Fibroblast of lung (primary cell): Measurements from ENCODE around the gene MAST2. TPM values are rescaled to one million over a fixed set of nuclear protein-coding genes. Genes with fewer than 3 reads are reported as not detected.
A peak's percentile ranks its signal among the peaks of the same experiment; 100 is the strongest.
"Not testable (repeated sequence)": the region's sequence is repeated elsewhere in the genome, so short reads cannot be mapped to it uniquely, and the experiment has no call there.

ENCODE experiments used
- DNase-seq, 2 donors: peaks; one replicate each; pipeline versions ENCODE4 v3.0.0 to v3.0.0-alpha.2; 2010; ENCODE audit warnings: low read depth in 2 of 2
- H2AFZ ChIP-seq: 2 replicates; pipeline ENCODE4 v1.5.1; 2012; ENCODE audit warnings: low read length, control low read depth, inconsistent platforms
- H3K27ac ChIP-seq: 2 replicates; pipeline ENCODE4 v1.5.1; 2011; ENCODE audit warnings: low read length, control low read depth; ENCODE audit not compliant: insufficient read depth
- H3K27me3 ChIP-seq: 2 replicates; pipeline ENCODE4 v1.5.1; 2011; ENCODE audit warnings: mild to moderate bottlenecking, low read length; ENCODE audit not compliant: control insufficient read depth, insufficient read depth
- H3K36me3 ChIP-seq: 2 replicates; pipeline ENCODE4 v1.5.1; 2011; ENCODE audit warnings: low read length; ENCODE audit not compliant: control insufficient read depth, insufficient read depth
- H3K4me1 ChIP-seq: 2 replicates; pipeline ENCODE4 v1.5.1; 2011; ENCODE audit warnings: low read length; ENCODE audit not compliant: control insufficient read depth, insufficient read depth; ENCODE audit errors: extremely low read depth
- H3K4me2 ChIP-seq: 2 replicates; pipeline ENCODE4 v1.5.1; 2011; ENCODE audit warnings: low read length, control low read depth; ENCODE audit not compliant: insufficient read depth; ENCODE audit errors: extremely low read depth
- H3K4me3 ChIP-seq, 4 experiments: fragments of 200-600 bp in 1 of 4; sonication (generic) in 1 of 4; replicated peaks in 1 of 4; 2 replicates each; pipeline ENCODE4 v1.5.1; 2011 to 2016; ENCODE audit warnings: low read length in 4 of 4, low read depth in 3 of 4, mild to moderate bottlenecking in 3 of 4, control low read depth in 2 of 4, inconsistent platforms in 1 of 4, mixed read lengths in 1 of 4; ENCODE audit not compliant: insufficient read depth in 1 of 4; ENCODE audit errors: control extremely low read depth in 1 of 4
- H3K79me2 ChIP-seq: 2 replicates; pipeline ENCODE4 v1.5.1; 2012; ENCODE audit warnings: mild to moderate bottlenecking, low read length, inconsistent platforms; ENCODE audit not compliant: control insufficient read depth, insufficient read depth
- H3K9ac ChIP-seq: 2 replicates; pipeline ENCODE4 v1.5.1; 2011; ENCODE audit warnings: mild to moderate bottlenecking, low read length, control low read depth; ENCODE audit not compliant: insufficient read depth
- H3K9me3 ChIP-seq: 2 replicates; pipeline ENCODE4 v1.5.1; 2012; ENCODE audit warnings: low read depth, low read length; ENCODE audit not compliant: control insufficient read depth, insufficient read depth
- H4K20me1 ChIP-seq: 2 replicates; pipeline ENCODE4 v1.5.1; 2011; ENCODE audit warnings: low read length; ENCODE audit not compliant: control insufficient read depth, insufficient read depth; ENCODE audit errors: extremely low read depth
- EZH2 ChIP-seq: IDR thresholded peaks from 2 replicates; pipeline ENCODE4 v1.5.1; 2012; ENCODE audit warnings: low read length, control low read depth, mild to moderate bottlenecking; ENCODE audit errors: missing control alignments
- polyA plus RNA-seq, 2 donors: library from polyadenylated mRNA; depleted of rRNA in 1 of 2; stranded (reverse) in 1 of 2; unstranded in 1 of 2; fragments of >200 nt; gene quantifications; 2 replicates each; pipeline ENCODE4 v1.2.1, GENCODE V29; 2011 to 2012; ENCODE audit warnings: missing spikeins in 1 of 2
- total RNA-seq: library from RNA; depleted of rRNA; stranded (reverse); fragments of >200 nt; gene quantifications from 2 replicates; pipeline ENCODE4 v1.2.1, GENCODE V29; 2014
- TF ChIP-seq, protein P1 (sequence below), 2 donors: IDR thresholded peaks in 1 of 2; conservative IDR thresholded peaks in 1 of 2; 1 replicate in 1 of 2; 2 replicates in 1 of 2; pipeline ENCODE4 v1.5.1; 2011 to 2012; ENCODE audit warnings: low read length in 2 of 2, control low read depth in 1 of 2, inconsistent platforms in 1 of 2, low read depth in 1 of 2, mild to moderate bottlenecking in 1 of 2

The MAST2 gene
- total and polyA plus RNA-seq, 2 donors (not counting 1 experiment from before 2014, with no cell fraction given), result 17.5 to 24.9 TPM

DNA sequence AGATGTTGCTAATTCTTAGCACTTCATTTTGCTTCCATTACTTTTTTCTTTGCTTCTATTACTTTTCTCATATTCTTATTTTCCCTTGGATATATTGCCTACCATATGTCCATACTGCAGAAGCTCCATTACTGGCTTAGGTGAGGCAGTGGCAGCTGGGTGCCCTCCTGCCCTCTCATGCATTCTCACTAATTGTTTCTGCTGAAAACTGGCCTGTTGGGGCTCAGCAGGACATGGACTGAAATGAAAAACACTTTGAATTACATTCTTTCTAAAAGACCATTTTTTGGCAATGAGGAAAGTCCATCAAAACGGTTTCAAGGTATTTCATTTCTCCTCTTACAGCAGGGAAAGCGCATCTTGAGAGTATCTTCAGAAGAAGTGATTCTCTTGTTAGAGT lies 122.9 kb downstream of the MAST2 start:
- Histone ChIP-seq H3K36me3 (no peaks in the 10 kb centered on the region), H3K4me2 (no peak overlapping the region), H3K4me1 (peaks cover 8% of the 10 kb centered on the region), H3K79me2 (no peaks in the 10 kb centered on the region), H3K4me3 (no peak overlapping the region), H2AFZ (no peak overlapping the region), H3K9ac (no peak overlapping the region), H3K9me3 (no peaks in the 10 kb centered on the region), H3K27ac (no peak overlapping the region), H3K27me3 (no peaks in the 10 kb centered on the region), H4K20me1 (no peaks in the 10 kb centered on the region)
- TF ChIP-seq, protein P1, sequence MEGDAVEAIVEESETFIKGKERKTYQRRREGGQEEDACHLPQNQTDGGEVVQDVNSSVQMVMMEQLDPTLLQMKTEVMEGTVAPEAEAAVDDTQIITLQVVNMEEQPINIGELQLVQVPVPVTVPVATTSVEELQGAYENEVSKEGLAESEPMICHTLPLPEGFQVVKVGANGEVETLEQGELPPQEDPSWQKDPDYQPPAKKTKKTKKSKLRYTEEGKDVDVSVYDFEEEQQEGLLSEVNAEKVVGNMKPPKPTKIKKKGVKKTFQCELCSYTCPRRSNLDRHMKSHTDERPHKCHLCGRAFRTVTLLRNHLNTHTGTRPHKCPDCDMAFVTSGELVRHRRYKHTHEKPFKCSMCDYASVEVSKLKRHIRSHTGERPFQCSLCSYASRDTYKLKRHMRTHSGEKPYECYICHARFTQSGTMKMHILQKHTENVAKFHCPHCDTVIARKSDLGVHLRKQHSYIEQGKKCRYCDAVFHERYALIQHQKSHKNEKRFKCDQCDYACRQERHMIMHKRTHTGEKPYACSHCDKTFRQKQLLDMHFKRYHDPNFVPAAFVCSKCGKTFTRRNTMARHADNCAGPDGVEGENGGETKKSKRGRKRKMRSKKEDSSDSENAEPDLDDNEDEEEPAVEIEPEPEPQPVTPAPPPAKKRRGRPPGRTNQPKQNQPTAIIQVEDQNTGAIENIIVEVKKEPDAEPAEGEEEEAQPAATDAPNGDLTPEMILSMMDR (conservative IDR thresholded peaks at IDR 0.05 in 1 of 2, IDR thresholded peaks at IDR 0.05 in 1 of 2; ENCODE audit: low read depth in 1 of 2, low read length in 2 of 2), result no peak
- TF ChIP-seq EZH2, result no peak
- DNase-seq, result no peak

DNA sequence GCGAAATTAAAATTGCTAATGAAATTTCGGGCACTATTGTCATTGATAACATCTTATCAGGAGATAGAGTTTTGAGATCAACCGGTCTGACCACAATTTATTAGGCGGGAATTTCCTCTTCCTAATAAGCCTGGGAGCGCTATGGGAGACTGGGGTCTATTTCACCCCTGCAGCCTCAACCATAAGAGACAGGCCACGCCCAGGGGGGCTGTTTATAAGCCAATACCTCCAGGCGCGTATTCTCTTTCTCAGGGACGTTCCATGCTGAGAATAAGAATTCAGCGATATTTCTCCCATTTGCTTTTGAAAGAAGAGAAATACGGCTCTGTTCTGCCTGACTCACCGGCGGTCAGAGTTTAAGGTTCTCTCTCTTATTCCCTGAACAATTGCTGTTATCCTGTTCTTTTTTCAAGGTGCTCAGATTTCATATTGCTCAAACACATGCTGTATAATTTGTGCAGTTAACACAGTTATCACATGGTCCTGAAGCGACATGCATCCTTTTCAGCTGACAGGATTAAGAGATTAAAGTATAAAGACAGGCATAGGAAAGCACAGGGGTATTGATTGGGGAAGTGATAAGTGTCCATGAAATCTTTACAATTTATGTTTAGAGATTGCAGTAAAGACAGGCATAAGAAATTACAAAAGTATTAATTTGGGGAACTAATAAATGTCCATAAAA lies 124.0 kb downstream of the MAST2 start:
- DNase-seq, result not testable (repeated sequence)

DNA sequence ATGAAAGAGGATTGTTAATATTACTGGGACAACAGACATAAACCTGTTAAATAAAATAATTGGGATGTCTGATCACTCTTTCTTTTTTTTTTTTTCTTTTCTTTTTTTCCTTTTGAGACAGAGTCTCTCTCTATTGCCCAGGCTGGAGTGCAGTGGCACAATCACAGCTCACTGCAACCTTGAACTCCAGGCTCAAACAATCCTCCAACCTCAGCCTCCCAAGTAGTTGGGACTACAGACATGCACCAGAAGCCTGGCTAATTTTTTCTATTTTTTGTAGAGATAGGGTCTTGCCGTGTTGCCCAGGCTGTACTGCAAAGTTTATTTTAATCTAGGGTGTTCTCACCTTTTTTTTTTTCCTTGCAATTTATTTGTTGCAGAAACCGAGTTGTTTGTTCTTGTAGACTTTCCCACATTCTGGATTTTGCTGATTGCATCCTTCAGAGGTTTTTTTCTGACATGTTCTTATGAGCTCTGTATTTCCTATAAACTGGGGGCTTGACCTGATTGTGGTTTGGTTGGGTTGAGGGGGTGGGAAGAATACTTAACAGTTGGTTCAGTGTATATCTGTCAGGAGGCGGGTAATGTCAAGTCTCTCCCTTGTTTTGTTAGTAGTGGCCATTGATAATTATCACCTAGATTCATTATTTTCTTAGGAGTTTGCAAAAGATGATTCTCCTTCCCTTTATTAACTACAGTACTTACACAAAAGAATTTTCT lies 125.2 kb downstream of the MAST2 start:
- H3K27me3 ChIP-seq, result no peaks in the 10 kb centered on the region
- TF ChIP-seq, protein P1 (conservative IDR thresholded peaks at IDR 0.05 in 1 of 2, IDR thresholded peaks at IDR 0.05 in 1 of 2; ENCODE audit: low read depth in 1 of 2, low read length in 2 of 2), result no peak
- no peak for TF ChIP-seq EZH2
- no peak overlapping the region for H3K9ac ChIP-seq
- no peak overlapping the region for H3K27ac ChIP-seq
- no peaks in the 10 kb centered on the region for H3K9me3 ChIP-seq
- peak in 1 of 2 donors; percentile 66 for DNase-seq
- H4K20me1 ChIP-seq, result no peaks in the 10 kb centered on the region
- no peaks in the 10 kb centered on the region for H3K79me2 ChIP-seq
- no peak overlapping the region for H3K4me2 ChIP-seq
- H3K4me3 ChIP-seq, result no peak overlapping the region
- H3K4me1 ChIP-seq, result peaks cover 8% of the 10 kb centered on the region
- no peak overlapping the region for H2AFZ ChIP-seq
- H3K36me3 ChIP-seq, result no peaks in the 10 kb centered on the region

More for the DNA sequence above, 124.0 kb downstream of the MAST2 start:
- not testable (repeated sequence) for H3K4me2 ChIP-seq, H3K27ac ChIP-seq, H3K27me3 ChIP-seq, H3K36me3 ChIP-seq, H3K9ac ChIP-seq, H3K4me1 ChIP-seq, H2AFZ ChIP-seq, H3K79me2 ChIP-seq, H3K9me3 ChIP-seq, H3K4me3 ChIP-seq, H4K20me1 ChIP-seq
